ENCODE measurements around the gene COX4I2.

Gene COX4I2

GRCh38 chr20:31670371-31671228 is 32.9 kb downstream of the COX4I2 start:
- H3K4me2 ChIP-seq (ENCODE audit: low read length, poor library complexity, severe bottlenecking) = no peak overlapping the region
- H3K9me3 ChIP-seq (ENCODE audit: control insufficient read depth, low read length) = no peaks in the 10 kb centered on the region
- H3K23ac ChIP-seq (ENCODE audit: low read length in 2 of 2) = peak overlapping the region; percentile 23 to 94
- H2BK120ac ChIP-seq (ENCODE audit: low read depth, low read length) = peak overlapping the region; percentile 65
- peak overlapping the region; percentile 32 for H2AK5ac ChIP-seq (ENCODE audit: low read length, severe bottlenecking)
- peak overlapping the region; percentile 93 for H4K91ac ChIP-seq (ENCODE audit: low read length)
- H4K8ac ChIP-seq (ENCODE audit: low read length) = peak overlapping the region; percentile 83
- no peak overlapping the region for H3K9ac ChIP-seq (ENCODE audit: low read length)
- H3K18ac ChIP-seq (ENCODE audit: low read depth in 1 of 2, low read length in 2 of 2) = peak overlapping the region; percentile 88 to 93
- peaks cover 75 to 78% of the 10 kb centered on the region in 2 experiments for H3K36me3 ChIP-seq (ENCODE audit: control insufficient read depth in 1 of 2, insufficient read depth in 2 of 2, low read depth in 1 of 2, low read length in 2 of 2)
- peak overlapping the region; percentile 88 to 95 for H2BK12ac ChIP-seq (ENCODE audit: low read length in 2 of 2)
- peak overlapping the region in 1 of 2 experiments; percentile 75 for H3K14ac ChIP-seq (ENCODE audit: low read length in 2 of 2)
- H2BK15ac ChIP-seq (ENCODE audit: low read depth, poor library complexity, severe bottlenecking) = peak overlapping the region; percentile 71
- H3K27ac ChIP-seq (ENCODE audit: low read length, poor library complexity, severe bottlenecking) = peak overlapping the region; percentile 33
- no peaks in the 10 kb centered on the region for H3K79me1 ChIP-seq (replicated peaks; ENCODE audit: low read length, poor library complexity, severe bottlenecking)
- H3K4ac ChIP-seq (ENCODE audit: low read depth in 1 of 2, low read length in 2 of 2) = peak overlapping the region; percentile 68 to 94
- H2AFZ ChIP-seq (ENCODE audit: low read depth, low read length) = no peak overlapping the region
- no peaks in the 10 kb centered on the region for H3K27me3 ChIP-seq (ENCODE audit: control insufficient read depth in 1 of 2, insufficient read depth in 1 of 2, low read length in 2 of 2)
- peak; percentile 96 for DNase-seq
- 31% methylated on average over 10 of the region's 10 CpGs for WGBS
- H2BK5ac ChIP-seq (ENCODE audit: low read depth, low read length, poor library complexity, severe bottlenecking) = no peak overlapping the region
- peaks cover 54% of the 10 kb centered on the region for H3K4me1 ChIP-seq (ENCODE audit: control insufficient read depth, insufficient read depth, low read depth, low read length)
- no peak overlapping the region for H3K4me3 ChIP-seq (ENCODE audit: insufficient read depth in 1 of 2, low read depth in 1 of 2, low read length in 2 of 2)

- Histone ChIP-seq H4K91ac (ENCODE audit: low read length) (peak overlapping the region; percentile 93), H3K36me3 (ENCODE audit: control insufficient read depth in 1 of 2, insufficient read depth in 2 of 2, low read depth in 1 of 2, low read length in 2 of 2) (peaks cover 73 to 76% of the 10 kb centered on the region in 2 experiments), H3K9ac (ENCODE audit: low read length) (no peak overlapping the region), H3K18ac (ENCODE audit: low read depth in 1 of 2, low read length in 2 of 2) (peak overlapping the region; percentile 88 to 93), H2AFZ (ENCODE audit: low read depth, low read length) (no peak overlapping the region), H3K4me3 (ENCODE audit: insufficient read depth in 1 of 2, low read depth in 1 of 2, low read length in 2 of 2) (no peak overlapping the region), H3K27ac (ENCODE audit: low read length, poor library complexity, severe bottlenecking) (no peak overlapping the region), H2BK5ac (ENCODE audit: low read depth, low read length, poor library complexity, severe bottlenecking) (no peak overlapping the region), H4K8ac (ENCODE audit: low read length) (peak overlapping the region; percentile 83), H2BK15ac (ENCODE audit: low read depth, poor library complexity, severe bottlenecking) (peak overlapping the region; percentile 39), H3K4me1 (ENCODE audit: control insufficient read depth, insufficient read depth, low read depth, low read length) (peaks cover 51% of the 10 kb centered on the region), H2AK5ac (ENCODE audit: low read length, severe bottlenecking) (no peak overlapping the region), H3K4ac (ENCODE audit: low read depth in 1 of 2, low read length in 2 of 2) (peak overlapping the region in 1 of 2 experiments; percentile 94), H3K23ac (ENCODE audit: low read length in 2 of 2) (peak overlapping the region; percentile 23 to 94), H3K9me3 (ENCODE audit: control insufficient read depth, low read length) (no peaks in the 10 kb centered on the region), H2BK12ac (ENCODE audit: low read length in 2 of 2) (peak overlapping the region; percentile 88 to 95), H3K27me3 (ENCODE audit: control insufficient read depth in 1 of 2, insufficient read depth in 1 of 2, low read length in 2 of 2) (no peaks in the 10 kb centered on the region), H3K79me1 (replicated peaks; ENCODE audit: low read length, poor library complexity, severe bottlenecking) (no peaks in the 10 kb centered on the region), H3K4me2 (ENCODE audit: low read length, poor library complexity, severe bottlenecking) (no peak overlapping the region), H2BK120ac (ENCODE audit: low read depth, low read length) (peak overlapping the region; percentile 50), H3K14ac (ENCODE audit: low read length in 2 of 2) (peak overlapping the region in 1 of 2 experiments; percentile 75)
- no peak for DNase-seq
- 100% methylated on average over 2 of the region's 2 CpGs for WGBS
Observed at GRCh38 chr20:31671324-31671723, 33.6 kb downstream of the COX4I2 start.

- Histone ChIP-seq H3K4me1 (ENCODE audit: control insufficient read depth, insufficient read depth, low read depth, low read length) (peaks cover 48% of the 10 kb centered on the region), H3K79me1 (replicated peaks; ENCODE audit: low read length, poor library complexity, severe bottlenecking) (no peaks in the 10 kb centered on the region), H3K4ac (ENCODE audit: low read depth in 1 of 2, low read length in 2 of 2) (no peak overlapping the region), H4K91ac (ENCODE audit: low read length) (no peak overlapping the region), H3K4me3 (ENCODE audit: insufficient read depth in 1 of 2, low read depth in 1 of 2, low read length in 2 of 2) (no peak overlapping the region), H2AFZ (ENCODE audit: low read depth, low read length) (no peak overlapping the region), H3K36me3 (ENCODE audit: control insufficient read depth in 1 of 2, insufficient read depth in 2 of 2, low read depth in 1 of 2, low read length in 2 of 2) (peaks cover 72 to 75% of the 10 kb centered on the region in 2 experiments), H3K23ac (ENCODE audit: low read length in 2 of 2) (no peak overlapping the region), H4K8ac (ENCODE audit: low read length) (no peak overlapping the region), H2BK12ac (ENCODE audit: low read length in 2 of 2) (no peak overlapping the region), H3K9me3 (ENCODE audit: control insufficient read depth, low read length) (no peaks in the 10 kb centered on the region), H2BK120ac (ENCODE audit: low read depth, low read length) (no peak overlapping the region), H3K9ac (ENCODE audit: low read length) (no peak overlapping the region), H2BK5ac (ENCODE audit: low read depth, low read length, poor library complexity, severe bottlenecking) (no peak overlapping the region), H3K14ac (ENCODE audit: low read length in 2 of 2) (no peak overlapping the region), H3K4me2 (ENCODE audit: low read length, poor library complexity, severe bottlenecking) (no peak overlapping the region), H3K27me3 (ENCODE audit: control insufficient read depth in 1 of 2, insufficient read depth in 1 of 2, low read length in 2 of 2) (no peaks in the 10 kb centered on the region), H3K18ac (ENCODE audit: low read depth in 1 of 2, low read length in 2 of 2) (no peak overlapping the region), H2BK15ac (ENCODE audit: low read depth, poor library complexity, severe bottlenecking) (no peak overlapping the region), H2AK5ac (ENCODE audit: low read length, severe bottlenecking) (no peak overlapping the region), H3K27ac (ENCODE audit: low read length, poor library complexity, severe bottlenecking) (no peak overlapping the region)
- no peak for DNase-seq
Observed at GRCh38 chr20:31673435-31673834, 35.7 kb downstream of the COX4I2 start.

- H3K18ac ChIP-seq (ENCODE audit: low read depth in 1 of 2, low read length in 2 of 2) = peak overlapping the region; percentile 88 to 91
- no peak for DNase-seq
- no peak overlapping the region for H3K23ac ChIP-seq (ENCODE audit: low read length in 2 of 2)
- no peak overlapping the region for H3K4me3 ChIP-seq (ENCODE audit: insufficient read depth in 1 of 2, low read depth in 1 of 2, low read length in 2 of 2)
- H4K8ac ChIP-seq (ENCODE audit: low read length) = peak overlapping the region; percentile 38
- peak overlapping the region; percentile 42 for H2BK120ac ChIP-seq (ENCODE audit: low read depth, low read length)
- H3K4me1 ChIP-seq (ENCODE audit: control insufficient read depth, insufficient read depth, low read depth, low read length) = peaks cover 53% of the 10 kb centered on the region
- peak overlapping the region; percentile 11 for H3K27ac ChIP-seq (ENCODE audit: low read length, poor library complexity, severe bottlenecking)
- H3K9me3 ChIP-seq (ENCODE audit: control insufficient read depth, low read length) = no peaks in the 10 kb centered on the region
- no peak overlapping the region for H2AFZ ChIP-seq (ENCODE audit: low read depth, low read length)
- no peak overlapping the region for H3K4me2 ChIP-seq (ENCODE audit: low read length, poor library complexity, severe bottlenecking)
- peak overlapping the region in 1 of 2 experiments; percentile 94 for H3K4ac ChIP-seq (ENCODE audit: low read depth in 1 of 2, low read length in 2 of 2)
- no peak overlapping the region for H2BK5ac ChIP-seq (ENCODE audit: low read depth, low read length, poor library complexity, severe bottlenecking)
- no peaks in the 10 kb centered on the region for H3K27me3 ChIP-seq (ENCODE audit: control insufficient read depth in 1 of 2, insufficient read depth in 1 of 2, low read length in 2 of 2)
- peak overlapping the region; percentile 88 to 90 for H2BK12ac ChIP-seq (ENCODE audit: low read length in 2 of 2)
- H2BK15ac ChIP-seq (ENCODE audit: low read depth, poor library complexity, severe bottlenecking) = no peak overlapping the region
- no peak overlapping the region for H3K14ac ChIP-seq (ENCODE audit: low read length in 2 of 2)
- peak overlapping the region; percentile 69 for H3K9ac ChIP-seq (ENCODE audit: low read length)
- peaks cover 74 to 78% of the 10 kb centered on the region in 2 experiments for H3K36me3 ChIP-seq (ENCODE audit: control insufficient read depth in 1 of 2, insufficient read depth in 2 of 2, low read depth in 1 of 2, low read length in 2 of 2)
- peak overlapping the region; percentile 77 for H4K91ac ChIP-seq (ENCODE audit: low read length)
- WGBS = 97% methylated on average over 2 of the region's 2 CpGs
- no peaks in the 10 kb centered on the region for H3K79me1 ChIP-seq (replicated peaks; ENCODE audit: low read length, poor library complexity, severe bottlenecking)
- peak overlapping the region; percentile 15 for H2AK5ac ChIP-seq (ENCODE audit: low read length, severe bottlenecking)
Observed at GRCh38 chr20:31673943-31674463, 36.3 kb downstream of the COX4I2 start.

Measured in mesenchymal stem cell (in vitro differentiated cells and primary cell).